ENCODE results near the gene SLC1A3.
A peak's percentile ranks its signal among the peaks of the same experiment; 100 is the strongest.

The SLC1A3 gene

GRCh38 chr5:36602704-36603321 is 3.6 kb upstream of the SLC1A3 start:
- Histone ChIP-seq H3K4me1 (ENCODE audit: control insufficient read depth, insufficient read depth, low read length) (no peaks in the 10 kb centered on the region), H3K4me3 (ENCODE audit: low read length) (no peak overlapping the region), H3K9ac (ENCODE audit: low read length) (no peak overlapping the region), H3K36me3 (ENCODE audit: control insufficient read depth, insufficient read depth, low read length) (no peaks in the 10 kb centered on the region), H3K27me3 (ENCODE audit: control insufficient read depth, insufficient read depth, low read length) (peaks cover 4% of the 10 kb centered on the region), H3K9me3 (ENCODE audit: control insufficient read depth, low read length) (no peaks in the 10 kb centered on the region)

GRCh38 chr5:36605241-36605640 is 1.2 kb upstream of the SLC1A3 start:
- H3K4me3 ChIP-seq (ENCODE audit: low read length) = no peak overlapping the region
- H3K9me3 ChIP-seq (ENCODE audit: control insufficient read depth, low read length) = no peaks in the 10 kb centered on the region
- H3K27me3 ChIP-seq (ENCODE audit: control insufficient read depth, insufficient read depth, low read length) = peaks cover 4% of the 10 kb centered on the region
- no peak overlapping the region for H3K9ac ChIP-seq (ENCODE audit: low read length)
- no peaks in the 10 kb centered on the region for H3K4me1 ChIP-seq (ENCODE audit: control insufficient read depth, insufficient read depth, low read length)
- H3K36me3 ChIP-seq (ENCODE audit: control insufficient read depth, insufficient read depth, low read length) = no peaks in the 10 kb centered on the region

- no peaks in the 10 kb centered on the region for H3K9me3 ChIP-seq (ENCODE audit: control insufficient read depth, low read length)
- no peaks in the 10 kb centered on the region for H3K36me3 ChIP-seq (ENCODE audit: control insufficient read depth, insufficient read depth, low read length)
- H3K27me3 ChIP-seq (ENCODE audit: control insufficient read depth, insufficient read depth, low read length) = peaks cover 4% of the 10 kb centered on the region
- H3K4me3 ChIP-seq (ENCODE audit: low read length) = peak overlapping the region; percentile 44
- no peaks in the 10 kb centered on the region for H3K4me1 ChIP-seq (ENCODE audit: control insufficient read depth, insufficient read depth, low read length)
- H3K9ac ChIP-seq (ENCODE audit: low read length) = peak overlapping the region; percentile 36
These were observed 374 bp upstream of the SLC1A3 start for GRCh38 chr5:36606036-36606427.

DNA sequence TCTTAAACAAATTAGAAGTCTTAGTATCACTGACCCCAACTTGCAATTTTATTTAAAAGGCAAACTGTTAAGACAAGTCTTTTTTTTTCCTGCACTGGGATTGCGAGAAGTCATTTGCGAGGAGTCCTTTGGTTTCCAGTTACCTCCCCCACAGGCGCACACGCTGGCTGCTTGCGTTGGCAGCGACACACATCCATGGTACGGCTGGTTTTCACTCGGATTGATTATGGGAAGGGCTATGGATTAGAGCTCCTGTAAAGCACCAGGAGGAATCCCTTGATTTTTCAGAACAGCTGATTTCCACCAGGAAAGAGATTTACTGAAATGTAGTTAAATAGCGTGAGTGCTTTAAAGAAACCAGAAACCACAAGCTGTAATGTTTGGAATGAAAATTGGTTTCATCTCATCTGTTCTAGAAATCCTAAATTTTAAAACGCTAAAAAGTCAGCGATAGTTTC is 737 bp downstream of the SLC1A3 start:
- Histone ChIP-seq H3K36me3 (ENCODE audit: control insufficient read depth, insufficient read depth, low read length) (no peaks in the 10 kb centered on the region), H3K27me3 (ENCODE audit: control insufficient read depth, insufficient read depth, low read length) (peaks cover 4% of the 10 kb centered on the region), H3K4me3 (ENCODE audit: low read length) (peak overlapping the region; percentile 44), H3K4me1 (ENCODE audit: control insufficient read depth, insufficient read depth, low read length) (no peaks in the 10 kb centered on the region), H3K9me3 (ENCODE audit: control insufficient read depth, low read length) (no peaks in the 10 kb centered on the region), H3K9ac (ENCODE audit: low read length) (peak overlapping the region; percentile 36)

DNA sequence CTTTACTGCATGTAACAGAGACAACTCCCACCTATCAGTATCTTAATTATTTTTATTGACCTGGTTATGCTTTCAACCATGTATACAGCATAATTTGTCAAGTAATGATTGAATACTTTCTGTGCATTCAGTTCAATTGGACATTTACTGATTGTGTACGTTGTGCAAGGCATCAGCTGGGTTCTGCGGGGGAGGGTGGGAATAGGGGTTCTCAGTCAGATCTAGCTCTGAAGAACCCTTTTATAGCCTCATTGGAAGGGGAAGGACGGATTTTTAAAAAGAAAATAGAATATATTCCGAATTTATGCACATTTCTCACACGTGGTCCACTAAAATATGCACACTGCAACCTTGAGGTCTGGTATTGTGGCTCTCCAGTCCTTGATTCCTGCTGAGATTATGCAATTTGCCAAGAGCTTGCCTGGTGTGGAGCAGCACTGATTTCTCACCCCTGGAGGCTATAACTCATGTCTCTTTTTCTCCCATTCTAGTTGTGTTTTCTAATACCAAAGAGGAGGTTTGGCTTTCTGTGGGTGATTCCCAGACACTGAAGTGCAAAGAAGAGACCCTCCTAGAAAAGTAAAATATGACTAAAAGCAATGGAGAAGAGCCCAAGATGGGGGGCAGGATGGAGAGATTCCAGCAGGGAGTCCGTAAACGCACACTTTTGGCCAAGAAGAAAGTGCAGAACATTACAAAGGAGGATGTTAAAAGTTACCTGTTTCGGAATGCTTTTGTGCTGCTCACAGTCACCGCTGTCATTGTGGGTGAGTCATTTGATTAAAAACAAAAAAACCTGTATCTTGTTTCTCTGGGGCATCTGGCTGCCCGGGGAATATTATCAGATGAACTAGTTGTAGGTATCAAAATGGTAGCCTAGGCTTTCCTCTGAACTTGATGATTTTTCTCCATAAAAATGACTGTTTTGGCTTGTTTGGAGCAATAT is 1.7 kb downstream of the SLC1A3 start:
- Histone ChIP-seq H3K4me1 (ENCODE audit: control insufficient read depth, insufficient read depth, low read length) (no peaks in the 10 kb centered on the region), H3K4me3 (ENCODE audit: low read length) (no peak overlapping the region), H3K9me3 (ENCODE audit: control insufficient read depth, low read length) (no peaks in the 10 kb centered on the region), H3K36me3 (ENCODE audit: control insufficient read depth, insufficient read depth, low read length) (no peaks in the 10 kb centered on the region), H3K9ac (ENCODE audit: low read length) (no peak overlapping the region), H3K27me3 (ENCODE audit: control insufficient read depth, insufficient read depth, low read length) (peaks cover 4% of the 10 kb centered on the region)

- no peak overlapping the region for H3K4me3 ChIP-seq (ENCODE audit: low read length)
- no peaks in the 10 kb centered on the region for H3K4me1 ChIP-seq (ENCODE audit: control insufficient read depth, insufficient read depth, low read length)
- no peaks in the 10 kb centered on the region for H3K9me3 ChIP-seq (ENCODE audit: control insufficient read depth, low read length)
- H3K36me3 ChIP-seq (ENCODE audit: control insufficient read depth, insufficient read depth, low read length) = no peaks in the 10 kb centered on the region
- H3K27me3 ChIP-seq (ENCODE audit: control insufficient read depth, insufficient read depth, low read length) = no peaks in the 10 kb centered on the region
- H3K9ac ChIP-seq (ENCODE audit: low read length) = no peak overlapping the region
These were observed 4.2 kb downstream of the SLC1A3 start for GRCh38 chr5:36610621-36611020.

GRCh38 chr5:36611520-36612274 is 5.3 kb downstream of the SLC1A3 start:
- no peaks in the 10 kb centered on the region for H3K36me3 ChIP-seq (ENCODE audit: control insufficient read depth, insufficient read depth, low read length)
- H3K9me3 ChIP-seq (ENCODE audit: control insufficient read depth, low read length) = no peaks in the 10 kb centered on the region
- no peak overlapping the region for H3K9ac ChIP-seq (ENCODE audit: low read length)
- no peak overlapping the region for H3K4me3 ChIP-seq (ENCODE audit: low read length)
- H3K4me1 ChIP-seq (ENCODE audit: control insufficient read depth, insufficient read depth, low read length) = no peaks in the 10 kb centered on the region
- H3K27me3 ChIP-seq (ENCODE audit: control insufficient read depth, insufficient read depth, low read length) = no peaks in the 10 kb centered on the region

- H3K4me1 ChIP-seq (ENCODE audit: control insufficient read depth, insufficient read depth, low read length) = no peaks in the 10 kb centered on the region
- H3K9ac ChIP-seq (ENCODE audit: low read length) = no peak overlapping the region
These were observed 6.8 kb downstream of the SLC1A3 start for GRCh38 chr5:36613241-36613640.

GRCh38 chr5:36613771-36614656 is 7.6 kb downstream of the SLC1A3 start:
- no peaks in the 10 kb centered on the region for H3K27me3 ChIP-seq (ENCODE audit: control insufficient read depth, insufficient read depth, low read length)
- no peak overlapping the region for H3K9ac ChIP-seq (ENCODE audit: low read length)
- no peak overlapping the region for H3K4me3 ChIP-seq (ENCODE audit: low read length)
- H3K9me3 ChIP-seq (ENCODE audit: control insufficient read depth, low read length) = no peaks in the 10 kb centered on the region
- no peaks in the 10 kb centered on the region for H3K36me3 ChIP-seq (ENCODE audit: control insufficient read depth, insufficient read depth, low read length)
- no peaks in the 10 kb centered on the region for H3K4me1 ChIP-seq (ENCODE audit: control insufficient read depth, insufficient read depth, low read length)

More at GRCh38 chr5:36613241-36613640, 6.8 kb downstream of the SLC1A3 start:
- Histone ChIP-seq H3K36me3 (ENCODE audit: control insufficient read depth, insufficient read depth, low read length) (no peaks in the 10 kb centered on the region), H3K9me3 (ENCODE audit: control insufficient read depth, low read length) (no peaks in the 10 kb centered on the region), H3K27me3 (ENCODE audit: control insufficient read depth, insufficient read depth, low read length) (no peaks in the 10 kb centered on the region), H3K4me3 (ENCODE audit: low read length) (no peak overlapping the region)

DNA sequence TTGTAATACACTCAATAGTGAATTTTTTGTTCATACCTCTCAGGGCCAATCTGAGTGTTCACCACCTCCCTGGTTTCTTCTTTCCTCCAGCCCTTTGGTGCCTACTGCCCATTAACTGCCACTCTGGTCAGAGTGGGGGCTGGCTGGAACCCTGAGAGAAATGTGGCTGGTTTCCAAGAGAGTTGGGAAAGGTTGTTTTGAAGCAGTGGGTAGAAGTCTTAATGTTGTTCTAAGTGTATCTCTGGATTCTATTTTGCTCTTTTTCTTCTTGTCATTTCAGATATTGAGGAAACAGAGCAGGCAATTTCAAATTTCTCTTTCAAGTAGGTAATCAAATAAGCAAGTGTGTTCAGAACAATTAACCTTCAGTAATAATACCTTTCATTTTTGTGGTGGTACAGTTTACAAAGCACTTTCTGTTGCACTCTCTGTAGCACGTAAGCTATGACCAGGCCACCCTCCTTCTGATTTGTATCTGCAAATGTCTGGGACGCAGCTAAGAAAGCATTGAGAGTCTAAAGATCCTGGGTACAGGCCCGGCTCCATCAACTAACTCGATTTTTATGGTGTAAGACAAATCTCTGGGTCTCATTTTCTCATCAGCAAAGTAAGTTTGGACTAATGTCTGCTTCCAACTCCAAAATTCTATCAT is 8.4 kb downstream of the SLC1A3 start:
- Histone ChIP-seq H3K4me1 (ENCODE audit: control insufficient read depth, insufficient read depth, low read length) (no peaks in the 10 kb centered on the region), H3K27me3 (ENCODE audit: control insufficient read depth, insufficient read depth, low read length) (no peaks in the 10 kb centered on the region), H3K4me3 (ENCODE audit: low read length) (no peak overlapping the region), H3K9me3 (ENCODE audit: control insufficient read depth, low read length) (no peaks in the 10 kb centered on the region), H3K9ac (ENCODE audit: low read length) (no peak overlapping the region), H3K36me3 (ENCODE audit: control insufficient read depth, insufficient read depth, low read length) (no peaks in the 10 kb centered on the region)
